ENCODE results near the gene SMOC1. TPM values are rescaled to one million over a fixed set of nuclear protein-coding genes. Genes with fewer than 3 reads are reported as not detected.

Gene SMOC1
- total RNA-seq, 1 experiment from 2014 or later = not detected

- no peaks in the 10 kb centered on the region for H3F3A ChIP-seq (ENCODE audit: insufficient read depth, low read depth)
- no peak overlapping the region for H3K27ac ChIP-seq
- H3K9me2 ChIP-seq (ENCODE audit: insufficient read depth) = no peaks in the 10 kb centered on the region
- ChIA-PET POLR2A (ENCODE audit: unreplicated experiment) (no interaction called here), CTCF (no interaction called here)
- H2AFZ ChIP-seq = no peak overlapping the region
- no TSS peak for BruUV-seq (replicated peaks)
- no peak overlapping the region for H3K4me2 ChIP-seq
- intact Hi-C loops (cut with micrococcal nuclease; ENCODE audit: unreplicated experiment) = no loop called here
- peaks cover 7% of the 10 kb centered on the region; the same call in 1 of the 2 replicates for H3K27me3 ChIP-seq (ENCODE audit: insufficient read depth, low read depth)
- H4K20me1 ChIP-seq (ENCODE audit: insufficient read depth) = no peaks in the 10 kb centered on the region
- no peaks in the 10 kb centered on the region for H3K4me1 ChIP-seq (replicated peaks; ENCODE audit: insufficient read depth)
- no peaks in the 10 kb centered on the region for H3K36me3 ChIP-seq (ENCODE audit: low read depth)
- H3K4me3 ChIP-seq = no peak overlapping the region
- H3K9me3 ChIP-seq (ENCODE audit: insufficient read depth, low read depth) = no peaks in the 10 kb centered on the region
- no peak for DNase-seq
- H3K79me2 ChIP-seq (ENCODE audit: low read depth) = no peaks in the 10 kb centered on the region
- TF ChIP-seq EZH2 (IDR thresholded peaks at IDR 0.05; ENCODE audit: low read depth) (no peak), CTCF (conservative IDR thresholded peaks at IDR 0.05) (no peak)
These were observed 139.5 kb downstream of the SMOC1 start for GRCh38 chr14:70018713-70019211.

GRCh38 chr14:70019695-70020094 is 140.5 kb downstream of the SMOC1 start:
- Histone ChIP-seq H3K27ac (no peak overlapping the region), H2AFZ (no peak overlapping the region), H3K4me3 (no peak overlapping the region), H3K4me1 (replicated peaks; ENCODE audit: insufficient read depth) (no peaks in the 10 kb centered on the region), H3K79me2 (ENCODE audit: low read depth) (no peaks in the 10 kb centered on the region), H3K27me3 (ENCODE audit: insufficient read depth, low read depth) (peaks cover 11% of the 10 kb centered on the region; the same call in 1 of the 2 replicates), H3K36me3 (ENCODE audit: low read depth) (no peaks in the 10 kb centered on the region), H3K4me2 (no peak overlapping the region), H3K9me2 (ENCODE audit: insufficient read depth) (no peaks in the 10 kb centered on the region), H3K9me3 (ENCODE audit: insufficient read depth, low read depth) (no peaks in the 10 kb centered on the region), H3F3A (ENCODE audit: insufficient read depth, low read depth) (no peaks in the 10 kb centered on the region), H4K20me1 (ENCODE audit: insufficient read depth) (no peaks in the 10 kb centered on the region)
- no peak for DNase-seq
- no TSS peak for BruUV-seq (replicated peaks)
- TF ChIP-seq CTCF (conservative IDR thresholded peaks at IDR 0.05) = no peak
- TF ChIP-seq EZH2 (IDR thresholded peaks at IDR 0.05; ENCODE audit: low read depth) = no peak
- ChIA-PET POLR2A (ENCODE audit: unreplicated experiment) (no interaction called here), CTCF (no interaction called here)
- intact Hi-C loops (cut with micrococcal nuclease; ENCODE audit: unreplicated experiment) = loop anchor here (10.0 kb wide), 1 partner anchor 155 kb away; no protein-coding TSS in a partner anchor

GRCh38 chr14:70020352-70021170 is 141.3 kb downstream of the SMOC1 start:
- Histone ChIP-seq H3K4me2 (no peak overlapping the region), H3K27me3 (ENCODE audit: insufficient read depth, low read depth) (0 out of 2 replicates have a peak, but pooled peaks cover 11% of the 10 kb centered on the region), H3K9me2 (ENCODE audit: insufficient read depth) (no peaks in the 10 kb centered on the region), H3K4me3 (no peak overlapping the region), H3K9me3 (ENCODE audit: insufficient read depth, low read depth) (no peaks in the 10 kb centered on the region), H4K20me1 (ENCODE audit: insufficient read depth) (no peaks in the 10 kb centered on the region), H3K27ac (no peak overlapping the region), H3K36me3 (ENCODE audit: low read depth) (no peaks in the 10 kb centered on the region), H3K79me2 (ENCODE audit: low read depth) (no peaks in the 10 kb centered on the region), H2AFZ (no peak overlapping the region), H3F3A (ENCODE audit: insufficient read depth, low read depth) (no peaks in the 10 kb centered on the region), H3K4me1 (replicated peaks; ENCODE audit: insufficient read depth) (no peaks in the 10 kb centered on the region)
- intact Hi-C loops (cut with micrococcal nuclease; ENCODE audit: unreplicated experiment) = loop anchor here (10.0 kb wide), 1 partner anchor 156 kb away; no protein-coding TSS in a partner anchor
- BruUV-seq (replicated peaks) = no TSS peak
- CTCF ChIA-PET = no interaction called here
- no peak for DNase-seq
- TF ChIP-seq CTCF (conservative IDR thresholded peaks at IDR 0.05) = no peak
- TF ChIP-seq EZH2 (IDR thresholded peaks at IDR 0.05; ENCODE audit: low read depth) = no peak
- POLR2A ChIA-PET (ENCODE audit: unreplicated experiment) = no interaction called here
